ENCODE measurements around the gene KDM5C. TPM values are rescaled to one million over a fixed set of nuclear protein-coding genes. Genes with fewer than 3 reads are reported as not detected.

KDM5C gene
- total RNA-seq, result 100 to 1,000 TPM; 112 TPM
- 10 to 100 TPM; 36.1 to 44.9 TPM for polyA plus RNA-seq
- long read RNA-seq, donor 1, partial matches to known transcripts, result 22 of 24 reads
- long read RNA-seq, donor 1, other reads (novel, unspliced or antisense), result 0 of 24 reads
- long read RNA-seq, donor 2, result 0 reads
- long read RNA-seq, donor 3, partial matches to known transcripts, result 0 of 1 reads
- long read RNA-seq, donor 3, other reads (novel, unspliced or antisense), result 0 of 1 reads
- long read RNA-seq, donor 4, partial matches to known transcripts, result 0 of 1 reads
- long read RNA-seq, donor 4, other reads (novel, unspliced or antisense), result 0 of 1 reads
- long read RNA-seq, donor 5, full-length matches to known transcripts, result 5 of 13 reads
- long read RNA-seq, donor 5, partial matches to known transcripts, result 8 of 13 reads
- long read RNA-seq, donor 5, other reads (novel, unspliced or antisense), result 0 of 13 reads

DNA sequence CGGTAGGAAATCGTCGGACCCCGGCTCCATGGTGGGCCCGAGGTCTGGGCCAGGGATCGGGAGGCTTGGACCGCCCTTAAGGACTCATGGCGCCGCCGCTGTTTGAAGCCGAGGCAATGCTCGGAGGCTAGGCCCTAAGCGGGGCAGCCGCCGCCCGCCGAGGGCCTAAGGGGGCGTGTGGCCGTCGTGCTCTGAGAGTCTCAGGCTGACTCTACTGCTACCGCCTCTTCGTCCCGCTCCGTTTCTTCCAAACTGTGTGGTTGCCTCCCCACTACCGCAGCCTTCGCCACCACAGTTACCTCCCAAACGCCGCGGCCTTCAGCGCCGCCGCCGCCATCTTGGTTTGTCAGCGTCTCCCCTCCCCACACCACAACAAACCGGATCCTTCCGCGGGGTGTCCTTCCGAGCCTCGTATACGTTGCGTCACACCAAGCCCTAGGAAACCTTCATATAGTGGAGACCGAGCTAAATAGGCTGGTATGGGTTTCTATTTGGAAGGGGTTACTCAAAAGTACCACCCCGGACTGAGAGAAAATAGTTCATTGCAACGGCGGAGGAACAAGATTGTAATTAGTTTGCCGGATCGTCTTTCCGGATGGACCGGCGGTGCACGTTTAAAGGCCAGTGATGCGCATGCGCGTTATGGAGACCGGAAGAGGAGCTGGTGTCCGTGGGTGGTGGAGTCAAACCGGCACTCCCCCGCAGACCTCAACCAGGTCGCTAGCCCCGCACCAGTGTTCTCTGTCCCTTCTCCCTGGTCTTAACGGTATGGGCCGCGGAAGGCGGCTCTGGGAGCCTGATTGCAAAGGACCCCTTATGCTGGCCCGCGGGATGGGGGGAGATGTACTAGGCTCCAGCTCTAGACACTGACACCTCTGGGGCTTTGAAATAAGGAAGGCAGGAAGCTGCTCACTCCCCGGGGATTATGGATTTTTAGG, at the start of gene KDM5C:
KDM5C (minus strand) TSS at position 348 of the 938 bp plus-strand sequence; CDS start at position 30, 318 bp downstream.
- Histone ChIP-seq H3K36me3 (ENCODE audit: control insufficient read depth in 4 of 4, insufficient read depth in 4 of 4, low read length in 4 of 4) (peaks cover under 1 to 19% (median 6%) of the 10 kb centered on the region in 4 donors), H3K9me3 (ENCODE audit: control insufficient read depth in 4 of 4, insufficient read depth in 3 of 4, low read length in 3 of 4) (no peaks in the 10 kb centered on the region), H3K9ac (ENCODE audit: insufficient read depth in 1 of 2, low read length in 2 of 2) (peak within 1 kb of the TSS; percentile 98 to 99), H3K27me3 (ENCODE audit: control insufficient read depth in 3 of 3, insufficient read depth in 3 of 3, low read length in 2 of 3) (peaks cover 0 to 14% (median 2%) of the 10 kb centered on the region in 3 donors), H3K27ac (ENCODE audit: low read depth in 1 of 2, low read length in 1 of 2) (peak within 1 kb of the TSS; percentile 97), H3K4me1 (ENCODE audit: control insufficient read depth in 5 of 5, insufficient read depth in 5 of 5, low read length in 5 of 5) (peaks cover 3 to 24% (median 19%) of the 10 kb centered on the region in 5 donors), H3K4me3 (peak within 1 kb of the TSS; percentile 99)
- TF ChIP-seq, protein P1, sequence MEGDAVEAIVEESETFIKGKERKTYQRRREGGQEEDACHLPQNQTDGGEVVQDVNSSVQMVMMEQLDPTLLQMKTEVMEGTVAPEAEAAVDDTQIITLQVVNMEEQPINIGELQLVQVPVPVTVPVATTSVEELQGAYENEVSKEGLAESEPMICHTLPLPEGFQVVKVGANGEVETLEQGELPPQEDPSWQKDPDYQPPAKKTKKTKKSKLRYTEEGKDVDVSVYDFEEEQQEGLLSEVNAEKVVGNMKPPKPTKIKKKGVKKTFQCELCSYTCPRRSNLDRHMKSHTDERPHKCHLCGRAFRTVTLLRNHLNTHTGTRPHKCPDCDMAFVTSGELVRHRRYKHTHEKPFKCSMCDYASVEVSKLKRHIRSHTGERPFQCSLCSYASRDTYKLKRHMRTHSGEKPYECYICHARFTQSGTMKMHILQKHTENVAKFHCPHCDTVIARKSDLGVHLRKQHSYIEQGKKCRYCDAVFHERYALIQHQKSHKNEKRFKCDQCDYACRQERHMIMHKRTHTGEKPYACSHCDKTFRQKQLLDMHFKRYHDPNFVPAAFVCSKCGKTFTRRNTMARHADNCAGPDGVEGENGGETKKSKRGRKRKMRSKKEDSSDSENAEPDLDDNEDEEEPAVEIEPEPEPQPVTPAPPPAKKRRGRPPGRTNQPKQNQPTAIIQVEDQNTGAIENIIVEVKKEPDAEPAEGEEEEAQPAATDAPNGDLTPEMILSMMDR (IDR thresholded peaks at IDR 0.05; ENCODE audit: control extremely low read depth, extremely low read depth), result no peak
- ATAC-seq (ENCODE audit: insufficient read depth, low FRiP score), result peak; percentile 85
- 0 to 1% methylated on average over 41 to 67 of the region's 67 CpGs for WGBS, 2 donors
- DNase-seq, result peak; percentile 94 to 98 (median 94)

DNA sequence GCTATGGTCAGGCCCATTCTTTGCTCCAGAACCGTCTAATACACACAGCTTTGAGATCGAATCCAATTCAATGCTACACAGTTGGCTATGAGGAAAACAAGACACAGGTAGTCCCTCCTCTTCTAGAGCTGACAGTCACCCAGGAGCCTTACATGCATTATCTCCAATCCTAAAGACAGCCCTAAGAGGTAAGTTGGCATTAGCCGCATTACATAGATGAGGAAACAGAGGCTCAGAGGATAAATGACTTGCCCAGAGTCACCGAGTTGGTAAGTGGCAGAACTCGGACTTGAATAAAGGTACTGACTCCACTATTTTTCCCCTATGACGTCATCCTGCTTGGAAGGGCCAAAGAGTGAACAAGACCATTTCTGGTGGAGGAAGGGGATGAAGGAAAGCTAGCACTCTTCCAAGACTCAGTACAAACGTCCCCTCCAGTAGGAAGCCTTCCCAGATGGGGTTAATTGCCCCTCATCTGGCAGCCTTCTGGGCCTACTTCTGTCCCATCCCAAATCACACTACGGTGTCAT, 47.9 kb upstream of the KDM5C start:
- H3K4me3 ChIP-seq, result no peak overlapping the region
- H3K4me1 ChIP-seq (ENCODE audit: control insufficient read depth in 5 of 5, insufficient read depth in 5 of 5, low read length in 5 of 5), result no peaks in the 10 kb centered on the region
- TF ChIP-seq, protein P1 (IDR thresholded peaks at IDR 0.05; ENCODE audit: control extremely low read depth, extremely low read depth), result no peak
- ATAC-seq (ENCODE audit: insufficient read depth, low FRiP score), result no peak
- DNase-seq, result no peak
- 67 to 82% methylated on average over 8 of the region's 8 CpGs for WGBS, 2 donors
- no peaks in the 10 kb centered on the region for H3K36me3 ChIP-seq (ENCODE audit: control insufficient read depth in 4 of 4, insufficient read depth in 4 of 4, low read length in 4 of 4)
- H3K9ac ChIP-seq (ENCODE audit: insufficient read depth in 1 of 2, low read length in 2 of 2), result no peak overlapping the region
- H3K9me3 ChIP-seq (ENCODE audit: control insufficient read depth in 4 of 4, insufficient read depth in 3 of 4, low read length in 3 of 4), result peaks cover 0 to 2% (median 0%) of the 10 kb centered on the region in 4 donors
- H3K27me3 ChIP-seq (ENCODE audit: control insufficient read depth in 3 of 3, insufficient read depth in 3 of 3, low read length in 2 of 3), result peaks cover 0 to 40% (median 9%) of the 10 kb centered on the region in 3 donors
- no peak overlapping the region for H3K27ac ChIP-seq (ENCODE audit: low read depth in 1 of 2, low read length in 1 of 2)

DNA sequence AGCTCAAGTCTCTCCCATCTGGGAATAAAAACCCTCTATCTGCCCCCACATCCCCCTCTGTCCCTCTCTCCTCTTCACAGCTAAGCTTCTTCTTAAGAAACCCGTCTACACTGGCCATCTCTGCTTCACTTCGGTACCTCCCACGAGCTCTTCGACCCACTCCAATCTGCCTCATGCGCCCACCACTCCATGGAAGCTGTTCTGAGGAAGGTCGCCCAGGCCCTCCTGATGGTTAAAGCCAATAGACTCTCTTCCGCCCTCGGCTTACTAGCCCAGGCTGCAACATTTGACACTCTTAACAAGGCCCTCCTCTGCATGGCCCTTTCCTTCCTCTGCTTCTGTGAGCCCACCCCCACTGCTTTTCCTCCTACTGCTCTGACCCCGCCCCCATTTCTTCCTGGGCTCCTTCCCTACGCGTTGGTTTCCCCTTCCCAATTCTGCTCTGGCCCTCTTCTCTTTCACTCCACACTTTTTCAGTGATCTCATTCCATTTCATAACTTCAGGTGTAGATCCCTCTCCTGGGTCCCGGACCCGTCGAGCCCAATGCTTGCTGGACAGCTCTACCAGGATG, 44.6 kb upstream of the KDM5C start:
- TF ChIP-seq, protein P1 (IDR thresholded peaks at IDR 0.05; ENCODE audit: control extremely low read depth, extremely low read depth), result no peak

More for the DNA sequence above, 44.6 kb upstream of the KDM5C start:
- no peaks in the 10 kb centered on the region for H3K36me3 ChIP-seq (ENCODE audit: control insufficient read depth in 4 of 4, insufficient read depth in 4 of 4, low read length in 4 of 4)
- H3K9me3 ChIP-seq (ENCODE audit: control insufficient read depth in 4 of 4, insufficient read depth in 3 of 4, low read length in 3 of 4), result peaks cover 0 to 2% (median 0%) of the 10 kb centered on the region in 4 donors
- ATAC-seq (ENCODE audit: insufficient read depth, low FRiP score) (no peak), DNase-seq (no peak)
- H3K27me3 ChIP-seq (ENCODE audit: control insufficient read depth in 3 of 3, insufficient read depth in 3 of 3, low read length in 2 of 3), result peaks cover 0 to 51% (median 17%) of the 10 kb centered on the region in 3 donors
- no peak overlapping the region for H3K9ac ChIP-seq (ENCODE audit: insufficient read depth in 1 of 2, low read length in 2 of 2)
- H3K4me1 ChIP-seq (ENCODE audit: control insufficient read depth in 5 of 5, insufficient read depth in 5 of 5, low read length in 5 of 5), result peaks cover 0 to 4% (median 0%) of the 10 kb centered on the region in 5 donors
- no peak overlapping the region for H3K4me3 ChIP-seq
- 80 to 94% methylated on average over 13 to 14 of the region's 14 CpGs for WGBS, 2 donors
- no peak overlapping the region for H3K27ac ChIP-seq (ENCODE audit: low read depth in 1 of 2, low read length in 1 of 2)

Measured in lung (tissue), 16 donors.